Esophagus muscularis mucosa (tissue), 4 donors: ENCODE results near the gene CORO2B. TPM values are rescaled to one million over a fixed set of nuclear protein-coding genes. Genes with fewer than 3 reads are reported as not detected.

Experiments
- DNase-seq: peaks from one replicate; pipeline ENCODE4 v3.0.0-alpha.2; 2017; ENCODE audit errors: extremely low spot score
- H3K27ac ChIP-seq, 4 donors: fragments of 200-600 bp; sonication (generic); replicated peaks in 1 of 4; 1 replicate in 3 of 4; 2 replicates in 1 of 4; pipeline ENCODE4 v1.5.1; 2016 to 2019; ENCODE audit warnings: mild to moderate bottlenecking in 1 of 4
- H3K27me3 ChIP-seq, 4 donors: fragments of 200-600 bp; sonication (generic); one replicate each; pipeline versions ENCODE4 v1.5.1 to v1.6.0; 2016 to 2019
- H3K36me3 ChIP-seq, 4 donors: fragments of 200-600 bp; sonication (generic); one replicate each; pipeline ENCODE4 v1.5.1; 2016 to 2019
- H3K4me1 ChIP-seq, 4 donors: fragments of 200-600 bp; sonication (generic); one replicate each; pipeline ENCODE4 v1.5.1; 2016 to 2019
- H3K4me3 ChIP-seq, 4 donors: fragments of 200-600 bp; sonication (generic); 1 replicate in 2 of 4; 2 replicates in 2 of 4; pipeline ENCODE4 v1.5.1; 2016 to 2019; ENCODE audit warnings: mild to moderate bottlenecking in 4 of 4, moderate library complexity in 1 of 4
- H3K9me3 ChIP-seq, 4 donors: fragments of 200-600 bp; sonication (generic); 1 replicate in 3 of 4; 2 replicates in 1 of 4; pipeline ENCODE4 v1.5.1; 2016 to 2019
- CTCF ChIP-seq, 3 experiments: fragments of 200-600 bp in 2 of 3; fragments of 450-650 bp in 1 of 3; sonication (generic) in 2 of 3; IDR thresholded peaks; one replicate each; pipeline ENCODE4 v1.5.1; 2017 to 2019; ENCODE audit warnings: antibody characterized with exemption in 3 of 3, mild to moderate bottlenecking in 2 of 3, moderate library complexity in 1 of 3
- EP300 ChIP-seq: sonication (generic); formaldehyde crosslinking; IDR thresholded peaks from one replicate; pipeline ENCODE4 v1.6.1; 2017; ENCODE audit warnings: antibody characterized with exemption
- POLR2A ChIP-seq: fragments of 450-650 bp; IDR thresholded peaks from one replicate; pipeline ENCODE4 v1.6.1; 2017; ENCODE audit warnings: antibody characterized with exemption, moderate library complexity, mild to moderate bottlenecking, low read depth
- POLR2AphosphoS5 ChIP-seq, 2 donors: sonication (generic); formaldehyde crosslinking; IDR thresholded peaks; one replicate each; pipeline ENCODE4 v1.6.1; 2017; ENCODE audit warnings: antibody characterized with exemption in 2 of 2
- WGBS: methylation state at CpG from one replicate; pipeline ENCODE4 v1.1.5; 2018; 5-methylcytosine and 5-hydroxymethylcytosine counted together
- intact Hi-C: fragments of 100-400 bp; cut with DNase I; formaldehyde crosslinking; loops from one replicate; pipeline ENCODE4 v1.15.1; 2023
- total RNA-seq, 4 donors: library from RNA; depleted of rRNA; stranded (reverse); fragments of >200 nt; gene quantifications; one replicate each; pipeline versions ENCODE4 v1.1.0 to v1.2.1, GENCODE V29; 2016

The CORO2B gene
- total RNA-seq, 4 donors from 2014 or later: 5.8 to 12.2 (median 7.5) TPM

GRCh38 chr15:68687136-68687735 lies 108.4 kb downstream of the CORO2B start:
- Histone ChIP-seq H3K27ac (no peak overlapping the region), H3K4me1 (no peaks in the 10 kb centered on the region), H3K9me3 (no peaks in the 10 kb centered on the region), H3K27me3 (no peaks in the 10 kb centered on the region), H3K36me3 (no peaks in the 10 kb centered on the region), H3K4me3 (no peak overlapping the region)
- intact Hi-C loops: no loop called here
- WGBS: 87% methylated on average over 8 of the region's 8 CpGs
- no peak for DNase-seq
- TF ChIP-seq POLR2AphosphoS5 (IDR thresholded peaks at IDR 0.05) (no peak), CTCF (IDR thresholded peaks at IDR 0.05) (no peak), POLR2A (no peak), EP300 (no peak)

- WGBS: 76% methylated on average over 6 of the region's 6 CpGs
- no peaks in the 10 kb centered on the region for H3K9me3 ChIP-seq
- DNase-seq: no peak
- H3K4me3 ChIP-seq: no peak overlapping the region
- TF ChIP-seq EP300: no peak
- no peak for TF ChIP-seq POLR2AphosphoS5 (IDR thresholded peaks at IDR 0.05)
- TF ChIP-seq CTCF (IDR thresholded peaks at IDR 0.05): no peak
- no peak for TF ChIP-seq POLR2A
- peaks cover 0 to 5% (median 0%) of the 10 kb centered on the region in 4 donors for H3K4me1 ChIP-seq
- H3K27me3 ChIP-seq: no peaks in the 10 kb centered on the region
- H3K27ac ChIP-seq: no peak overlapping the region
- intact Hi-C loops: no loop called here
- no peaks in the 10 kb centered on the region for H3K36me3 ChIP-seq
These were observed 112.9 kb downstream of the CORO2B start for GRCh38 chr15:68691705-68692104.

- H3K36me3 ChIP-seq: peaks cover 0 to 4% (median 0%) of the 10 kb centered on the region in 4 donors
- H3K4me3 ChIP-seq: no peak overlapping the region
- H3K4me1 ChIP-seq: peaks cover 0 to 5% (median 0%) of the 10 kb centered on the region in 4 donors
- H3K27me3 ChIP-seq: no peaks in the 10 kb centered on the region
- no peak for DNase-seq
- intact Hi-C loops: no loop called here
- H3K27ac ChIP-seq: no peak overlapping the region
- WGBS: 42% methylated on average over 3 of the region's 3 CpGs
- no peaks in the 10 kb centered on the region for H3K9me3 ChIP-seq
- TF ChIP-seq POLR2AphosphoS5 (IDR thresholded peaks at IDR 0.05) (no peak), POLR2A (no peak), CTCF (IDR thresholded peaks at IDR 0.05) (no peak), EP300 (no peak)
These were observed 114.3 kb downstream of the CORO2B start for GRCh38 chr15:68693071-68693470.

GRCh38 chr15:68694111-68694510 lies 115.3 kb downstream of the CORO2B start:
- 99% methylated on average over 4 of the region's 4 CpGs for WGBS
- peaks cover 0 to 4% (median 0%) of the 10 kb centered on the region in 4 donors for H3K36me3 ChIP-seq
- no peaks in the 10 kb centered on the region for H3K9me3 ChIP-seq
- no peaks in the 10 kb centered on the region for H3K27me3 ChIP-seq
- peaks cover 0 to 5% (median 2%) of the 10 kb centered on the region in 4 donors for H3K4me1 ChIP-seq
- H3K27ac ChIP-seq: no peak overlapping the region
- intact Hi-C loops: no loop called here
- TF ChIP-seq POLR2A (no peak), CTCF (IDR thresholded peaks at IDR 0.05) (no peak), POLR2AphosphoS5 (IDR thresholded peaks at IDR 0.05) (no peak), EP300 (no peak)
- no peak for DNase-seq
- no peak overlapping the region for H3K4me3 ChIP-seq
